GM18861 (cell line): ENCODE results near the gene GLS2.
"Not testable (repeated sequence)": the region's sequence is repeated elsewhere in the genome, so short reads cannot be mapped to it uniquely, and the experiment has no call there.

Experiments
- ATAC-seq: cut with Tn5 transposase; IDR thresholded peaks from one replicate; pipeline ENCODE4 v1.9.1; 2021; ENCODE audit not compliant: unreplicated experiment

GLS2 gene

GRCh38 chr12:56448860-56449621, 38.9 kb downstream of the GLS2 start, which contains the start of gene TIMELESS:
TSS of gene TIMELESS (minus strand) at chr12:56449426. CDS start at chr12:56434170, 15,256 bp downstream.
- ATAC-seq = peak; percentile 84

- not testable (repeated sequence) for ATAC-seq
Measured at GRCh38 chr12:56443208-56443607, 44.8 kb downstream of the GLS2 start.

- no peak for ATAC-seq
Measured at GRCh38 chr12:56437430-56438176, 50.4 kb downstream of the GLS2 start.

GRCh38 chr12:56434828-56435227, 53.1 kb downstream of the GLS2 start:
- no peak for ATAC-seq

GRCh38 chr12:56431850-56432249, 56.1 kb downstream of the GLS2 start:
- no peak for ATAC-seq

- no peak for ATAC-seq
Measured at GRCh38 chr12:56431288-56431687, 56.7 kb downstream of the GLS2 start.

- no peak for ATAC-seq
Measured at GRCh38 chr12:56425940-56426438, 62.0 kb downstream of the GLS2 start.

- ATAC-seq = no peak
Measured at GRCh38 chr12:56425193-56425592, 62.8 kb downstream of the GLS2 start.
